ENCODE measurements around the gene OSBP2. TPM values are rescaled to one million over a fixed set of nuclear protein-coding genes. Genes with fewer than 3 reads are reported as not detected.

Gene OSBP2
- total and polyA plus RNA-seq, 2 experiments from 2014 or later = 2.1 to 2.9 TPM

GRCh38 chr22:30855266-30855665 lies 160.6 kb downstream of the OSBP2 start:
- Histone ChIP-seq H3K9me2 (ENCODE audit: insufficient read depth) (no peaks in the 10 kb centered on the region), H3K27ac (ENCODE audit: low read depth) (no peak overlapping the region), H3F3A (replicated peaks; ENCODE audit: low read depth) (no peaks in the 10 kb centered on the region), H3K27me3 (ENCODE audit: insufficient read depth) (no peaks in the 10 kb centered on the region), H3K4me1 (ENCODE audit: insufficient read depth) (no peaks in the 10 kb centered on the region), H3K79me2 (replicated peaks; ENCODE audit: insufficient read depth) (no peaks in the 10 kb centered on the region), H3K4me2 (no peak overlapping the region), H3K36me3 (ENCODE audit: insufficient read depth) (no peaks in the 10 kb centered on the region), H3K4me3 (no peak overlapping the region), H2AFZ (no peak overlapping the region), H4K20me1 (replicated peaks; ENCODE audit: insufficient read depth) (no peaks in the 10 kb centered on the region)
- TF ChIP-seq CREB1 (CRISPR knock-in tag; IDR thresholded peaks at IDR 0.05; ENCODE audit: low read depth) (no peak), EZH2phosphoT487 (IDR thresholded peaks at IDR 0.05; ENCODE audit: unreplicated experiment) (no peak), ZNF331 (CRISPR knock-in tag; IDR thresholded peaks at IDR 0.05; ENCODE audit: low read depth) (no peak), REST (IDR thresholded peaks at IDR 0.05; ENCODE audit: unreplicated experiment) (no peak)
- Mint-ChIP-seq H3K27me3 (ENCODE audit: insufficient read depth, low read depth, poor library complexity) (peaks cover 6% of the 10 kb centered on the region), H3K4me3 (no peak overlapping the region), H3K4me1 (no peaks in the 10 kb centered on the region), H3K9me3 (no peaks in the 10 kb centered on the region; the same call in 2 of the 3 replicates), H3K36me3 (ENCODE audit: low read depth) (no peaks in the 10 kb centered on the region), H3K27ac (no peak overlapping the region)
- ATAC-seq (no peak), DNase-seq (ENCODE audit: low spot score) (no peak)

GRCh38 chr22:30855677-30856518 lies 161.2 kb downstream of the OSBP2 start:
- peaks cover 6% of the 10 kb centered on the region for H3K27me3 Mint-ChIP-seq (ENCODE audit: insufficient read depth, low read depth, poor library complexity)
- H3K27ac ChIP-seq (ENCODE audit: low read depth) = no peak overlapping the region
- H3K36me3 ChIP-seq (ENCODE audit: insufficient read depth) = no peaks in the 10 kb centered on the region
- no peaks in the 10 kb centered on the region for H3K79me2 ChIP-seq (replicated peaks; ENCODE audit: insufficient read depth)
- ATAC-seq (no peak), DNase-seq (ENCODE audit: low spot score) (no peak)
- no peaks in the 10 kb centered on the region for H3K9me2 ChIP-seq (ENCODE audit: insufficient read depth)
- H3K36me3 Mint-ChIP-seq (ENCODE audit: low read depth) = no peaks in the 10 kb centered on the region
- no peaks in the 10 kb centered on the region; the same call in 2 of the 3 replicates for H3K9me3 Mint-ChIP-seq
- no peak overlapping the region for H3K27ac Mint-ChIP-seq
- H3K27me3 ChIP-seq (ENCODE audit: insufficient read depth) = no peaks in the 10 kb centered on the region
- H3K4me1 Mint-ChIP-seq = no peaks in the 10 kb centered on the region
- H2AFZ ChIP-seq = no peak overlapping the region
- no peak overlapping the region for H3K4me2 ChIP-seq
- no peak overlapping the region for H3K4me3 Mint-ChIP-seq
- H3F3A ChIP-seq (replicated peaks; ENCODE audit: low read depth) = no peaks in the 10 kb centered on the region
- H3K4me1 ChIP-seq (ENCODE audit: insufficient read depth) = no peaks in the 10 kb centered on the region
- H4K20me1 ChIP-seq (replicated peaks; ENCODE audit: insufficient read depth) = no peaks in the 10 kb centered on the region
- no peak overlapping the region for H3K4me3 ChIP-seq
- TF ChIP-seq EZH2 (IDR thresholded peaks at IDR 0.05; ENCODE audit: low read depth, unreplicated experiment) = no peak
- no peak for TF ChIP-seq JUNB (IDR thresholded peaks at IDR 0.05; ENCODE audit: unreplicated experiment)
- TF ChIP-seq REST (IDR thresholded peaks at IDR 0.05; ENCODE audit: unreplicated experiment) = no peak
- TF ChIP-seq EZH2phosphoT487 (IDR thresholded peaks at IDR 0.05; ENCODE audit: unreplicated experiment) = no peak
- no peak for TF ChIP-seq ZNF331 (CRISPR knock-in tag; IDR thresholded peaks at IDR 0.05; ENCODE audit: low read depth)
- no peak for TF ChIP-seq CREB1 (CRISPR knock-in tag; IDR thresholded peaks at IDR 0.05; ENCODE audit: low read depth)
- no peak for TF ChIP-seq POLR2AphosphoS5 (IDR thresholded peaks at IDR 0.05; ENCODE audit: low read depth)
- TF ChIP-seq STAT1 (IDR thresholded peaks at IDR 0.05; ENCODE audit: unreplicated experiment) = no peak
- no peak for TF ChIP-seq ZNF114 (CRISPR knock-in tag; IDR thresholded peaks at IDR 0.05)
- no peak for TF ChIP-seq CTCF (conservative IDR thresholded peaks at IDR 0.05; ENCODE audit: low read depth in 2 of 2)
